Epithelial cell of esophagus (primary cell): ENCODE results near the gene MESP2.

Experiments used
- DNase-seq: peaks from one replicate; pipeline ENCODE4 v3.0.0; 2010; ENCODE audit warnings: low read depth
- H3K4me3 ChIP-seq: 2 replicates; pipeline ENCODE4 v1.5.1; 2011; ENCODE audit warnings: mild to moderate bottlenecking, low read length, control low read depth
- TF ChIP-seq, protein P1 (sequence below): IDR thresholded peaks from 2 replicates; pipeline ENCODE4 v1.5.1; 2011; ENCODE audit warnings: low read depth, mild to moderate bottlenecking, low read length, control low read depth, inconsistent platforms; ENCODE audit not compliant: insufficient read depth; ENCODE audit errors: missing control alignments

MESP2 gene

DNA sequence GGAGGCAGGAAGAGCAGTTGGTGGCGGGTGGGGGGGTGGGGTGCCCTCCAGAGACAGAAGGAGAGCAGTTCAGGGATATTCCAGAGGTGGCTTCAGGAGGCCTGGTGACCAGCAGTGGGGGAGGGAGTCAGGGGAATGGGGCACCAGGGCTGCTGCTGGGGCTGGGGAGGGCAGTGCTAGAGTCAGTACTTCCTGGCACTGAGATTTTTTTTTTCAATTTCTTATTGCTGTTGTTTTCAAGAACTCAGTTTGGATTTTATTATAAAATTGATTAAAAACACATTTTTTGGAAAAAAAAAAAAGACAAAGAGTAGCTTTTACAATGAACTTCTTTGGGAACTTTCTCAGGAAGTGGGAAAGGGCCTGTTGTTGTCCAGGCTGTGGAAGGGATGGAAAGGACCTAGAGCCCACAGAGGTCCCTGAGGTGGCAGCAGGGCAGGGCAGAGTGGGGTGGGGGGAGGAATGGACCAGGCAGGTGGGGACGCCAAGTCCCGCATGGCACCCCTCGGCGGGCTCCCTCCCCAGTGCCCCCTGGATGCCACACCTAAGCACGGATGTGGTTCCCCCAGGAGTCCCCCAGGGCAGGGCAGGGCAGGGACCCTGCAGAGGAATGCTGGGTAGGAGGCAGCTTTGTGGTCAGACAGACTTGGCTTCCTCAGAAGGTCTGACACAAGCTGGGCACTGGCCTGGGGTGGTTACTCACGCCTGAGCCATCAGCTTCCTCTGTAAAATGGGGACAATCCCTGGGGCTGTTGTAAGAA is 47.0 kb downstream of the MESP2 start:
- TF ChIP-seq, protein P1, sequence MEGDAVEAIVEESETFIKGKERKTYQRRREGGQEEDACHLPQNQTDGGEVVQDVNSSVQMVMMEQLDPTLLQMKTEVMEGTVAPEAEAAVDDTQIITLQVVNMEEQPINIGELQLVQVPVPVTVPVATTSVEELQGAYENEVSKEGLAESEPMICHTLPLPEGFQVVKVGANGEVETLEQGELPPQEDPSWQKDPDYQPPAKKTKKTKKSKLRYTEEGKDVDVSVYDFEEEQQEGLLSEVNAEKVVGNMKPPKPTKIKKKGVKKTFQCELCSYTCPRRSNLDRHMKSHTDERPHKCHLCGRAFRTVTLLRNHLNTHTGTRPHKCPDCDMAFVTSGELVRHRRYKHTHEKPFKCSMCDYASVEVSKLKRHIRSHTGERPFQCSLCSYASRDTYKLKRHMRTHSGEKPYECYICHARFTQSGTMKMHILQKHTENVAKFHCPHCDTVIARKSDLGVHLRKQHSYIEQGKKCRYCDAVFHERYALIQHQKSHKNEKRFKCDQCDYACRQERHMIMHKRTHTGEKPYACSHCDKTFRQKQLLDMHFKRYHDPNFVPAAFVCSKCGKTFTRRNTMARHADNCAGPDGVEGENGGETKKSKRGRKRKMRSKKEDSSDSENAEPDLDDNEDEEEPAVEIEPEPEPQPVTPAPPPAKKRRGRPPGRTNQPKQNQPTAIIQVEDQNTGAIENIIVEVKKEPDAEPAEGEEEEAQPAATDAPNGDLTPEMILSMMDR, result no peak
- DNase-seq, result peak; percentile 51
- H3K4me3 ChIP-seq, result no peak overlapping the region

GRCh38 chr15:89823836-89824606 is 47.9 kb downstream of the MESP2 start:
- DNase-seq, result no peak
- H3K4me3 ChIP-seq, result no peak overlapping the region
- TF ChIP-seq, protein P1, result no peak

DNA sequence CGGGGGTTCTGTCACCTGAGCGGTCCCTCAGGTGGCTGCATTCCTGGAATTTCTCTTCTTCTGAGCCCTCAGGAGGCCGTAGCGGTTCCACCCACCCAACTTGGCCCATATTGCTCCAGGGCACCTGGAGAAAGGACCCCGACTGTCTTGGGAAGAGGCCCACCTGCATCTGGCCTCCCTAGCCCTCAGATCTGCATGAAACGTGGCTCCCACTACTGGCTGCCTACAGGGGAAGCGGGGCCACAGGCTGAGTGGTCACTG is 48.4 kb downstream of the MESP2 start:
- no peak overlapping the region for H3K4me3 ChIP-seq
- no peak for DNase-seq
- TF ChIP-seq, protein P1, result no peak

- no peak overlapping the region for H3K4me3 ChIP-seq
- TF ChIP-seq, protein P1, result no peak
- DNase-seq, result no peak
Measured at GRCh38 chr15:89825271-89825940, 49.3 kb downstream of the MESP2 start.

DNA sequence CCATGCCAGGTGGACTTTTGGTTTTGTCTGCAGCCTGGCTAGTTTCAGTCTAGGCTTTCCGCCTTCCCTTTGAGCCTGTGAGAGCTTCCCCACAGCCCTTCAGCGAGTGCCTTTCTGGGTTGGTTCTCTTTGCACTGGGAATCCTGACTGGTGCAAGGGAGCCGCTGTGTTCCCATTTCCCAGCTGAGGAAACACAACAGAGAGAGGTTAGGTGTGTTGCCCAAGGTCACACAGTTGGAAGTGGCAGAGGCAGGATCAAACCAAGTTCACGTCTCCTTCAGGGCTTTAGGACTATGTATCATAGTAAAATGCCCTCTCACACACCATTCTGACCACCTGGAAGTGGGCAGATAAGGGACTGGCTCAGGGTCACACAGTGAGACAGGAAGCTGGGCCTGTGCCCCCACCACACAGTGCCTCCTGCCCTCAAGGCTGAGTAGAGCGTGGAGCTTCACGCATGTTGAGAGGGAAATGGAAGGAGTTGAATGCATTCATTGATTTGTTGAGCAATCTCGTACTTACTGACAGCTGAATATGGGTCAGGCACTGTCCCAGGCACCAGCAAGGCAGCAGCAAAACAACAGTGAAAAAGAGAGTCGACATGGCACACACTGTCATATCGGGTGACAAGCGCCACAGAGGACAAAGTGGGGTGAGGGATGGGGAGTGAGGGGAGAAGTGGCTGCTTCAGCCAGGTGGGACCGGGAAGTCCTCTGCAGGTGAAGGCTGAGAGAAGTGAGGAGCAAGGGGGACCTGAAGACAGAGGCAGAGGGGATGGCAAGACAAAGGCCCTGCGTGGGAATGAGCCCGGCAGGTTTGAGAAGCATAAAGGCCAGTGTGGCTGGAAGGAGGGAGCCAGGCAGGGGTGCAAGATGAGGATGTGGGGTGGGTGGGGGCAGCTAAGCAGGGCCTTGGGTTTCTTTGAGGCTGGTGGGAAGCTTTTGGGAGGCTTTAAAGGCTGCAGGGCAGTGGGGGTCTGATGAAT is 50.8 kb downstream of the MESP2 start:
- DNase-seq, result no peak
- TF ChIP-seq, protein P1, result no peak

GRCh38 chr15:89827829-89828228 is 51.7 kb downstream of the MESP2 start:
- TF ChIP-seq, protein P1, result no peak
- DNase-seq, result no peak
- H3K4me3 ChIP-seq, result no peak overlapping the region

More for the DNA sequence above, 50.8 kb downstream of the MESP2 start:
- no peak overlapping the region for H3K4me3 ChIP-seq
